HepG2 (cell line): ENCODE results near the gene SPRED2. TPM values are rescaled to one million over a fixed set of nuclear protein-coding genes. Genes with fewer than 3 reads are reported as not detected.

Experiments used
- CCDC6 ChIP-seq: sonication (generic); formaldehyde crosslinking; IDR thresholded peaks from 2 replicates; pipeline ENCODE4 v1.8.1; 2022; ENCODE audit warnings: mild to moderate bottlenecking, missing genetic modification reagents, moderate library complexity
- HNF1A ChIP-seq, 2 experiments: sonication (generic) in 1 of 2; formaldehyde crosslinking in 1 of 2; IDR thresholded peaks; 2 replicates each; pipeline versions ENCODE4 v1.4.0 to v1.6.1; 2016 to 2020; ENCODE audit warnings: borderline replicate concordance in 1 of 2, low read depth in 1 of 2, mild to moderate bottlenecking in 1 of 2, missing genetic modification reagents in 1 of 2
- HNF1B ChIP-seq: sonication (generic); formaldehyde crosslinking; IDR thresholded peaks from 2 replicates; pipeline ENCODE4 v1.5.1; 2020; ENCODE audit warnings: mild to moderate bottlenecking, moderate library complexity, missing genetic modification reagents
- REXO4 ChIP-seq: sonication (generic); formaldehyde crosslinking; IDR thresholded peaks from 2 replicates; pipeline ENCODE4 v1.8.0; 2022; ENCODE audit warnings: missing genetic modification reagents, mild to moderate bottlenecking, borderline replicate concordance
- RFX1 ChIP-seq: fragments of 450-650 bp; IDR thresholded peaks from 2 replicates; pipeline ENCODE4 v1.6.1; 2017
- SALL2 ChIP-seq: sonication (generic); formaldehyde crosslinking; IDR thresholded peaks from 2 replicates; pipeline ENCODE4 v1.8.1; 2023; ENCODE audit warnings: mild to moderate bottlenecking, missing genetic modification reagents, inconsistent platforms
- SIX4 ChIP-seq: sonication (generic); formaldehyde crosslinking; IDR thresholded peaks from 2 replicates; pipeline ENCODE4 v1.4.0; 2020; ENCODE audit warnings: missing genetic modification reagents
- SNAPC2 ChIP-seq: sonication (generic); formaldehyde crosslinking; IDR thresholded peaks from 2 replicates; pipeline ENCODE4 v1.8.1; 2022; ENCODE audit warnings: mild to moderate bottlenecking, missing genetic modification reagents
- STAG1 ChIP-seq: sonication (generic); formaldehyde crosslinking; IDR thresholded peaks from 2 replicates; pipeline ENCODE4 v1.4.0; 2020; ENCODE audit warnings: missing genetic modification reagents
- TMF1 ChIP-seq: sonication (generic); formaldehyde crosslinking; IDR thresholded peaks from 2 replicates; pipeline ENCODE4 v1.8.1; 2022; ENCODE audit warnings: low read depth, missing genetic modification reagents
- TOE1 ChIP-seq: sonication (generic); formaldehyde crosslinking; IDR thresholded peaks from 2 replicates; pipeline ENCODE4 v1.4.0; 2020; ENCODE audit warnings: mild to moderate bottlenecking, missing genetic modification reagents
- ZNF260 ChIP-seq: sonication (generic); formaldehyde crosslinking; IDR thresholded peaks from 2 replicates; pipeline ENCODE4 v1.4.0; 2020; ENCODE audit warnings: missing genetic modification reagents, low read depth, mild to moderate bottlenecking, borderline replicate concordance
- ZNF484 ChIP-seq: sonication (generic); formaldehyde crosslinking; IDR thresholded peaks from 2 replicates; pipeline ENCODE4 v1.5.1; 2020; ENCODE audit warnings: mild to moderate bottlenecking, low read depth, missing genetic modification reagents, borderline replicate concordance
- ZNF580 ChIP-seq: IDR thresholded peaks from 2 replicates; pipeline ENCODE4 v1.6.1; 2016; ENCODE audit warnings: low read depth, borderline replicate concordance
- ZNF674 ChIP-seq: sonication (generic); formaldehyde crosslinking; IDR thresholded peaks from 2 replicates; pipeline ENCODE4 v1.5.0; 2020; ENCODE audit warnings: low read depth, mild to moderate bottlenecking, missing genetic modification reagents
- ZNF7 ChIP-seq: IDR thresholded peaks from 2 replicates; pipeline ENCODE4 v1.6.1; 2016; ENCODE audit warnings: missing biosample characterization, missing genetic modification reagents
- polyA plus RNA-seq, 8 experiments: library from polyadenylated mRNA; depleted of rRNA in 3 of 8; stranded (reverse) in 7 of 8; unstranded in 1 of 8; fragments of >200 nt; fragmentation: Illumina TruSeq in 4 of 8; extraction: Trizol in 4 of 8; gene quantifications; 2 replicates each; pipeline versions ENCODE4 v1.2.1 to v1.2.3, GENCODE V29; 2011 to 2016; ENCODE audit warnings: low read depth in 4 of 8, missing spikeins in 1 of 8, mixed read lengths in 1 of 8; ENCODE audit not compliant: insufficient read depth in 1 of 8
- total RNA-seq, 5 experiments: library from RNA; depleted of rRNA; stranded (reverse); fragments of >200 nt; fragmentation: Illumina TruSeq; extraction: Trizol; gene quantifications; 2 replicates each; pipeline ENCODE4 v1.2.3, GENCODE V29; 2016; ENCODE audit warnings: low read depth in 1 of 5
- TF ChIP-seq, protein P1 (sequence below): sonication (generic); formaldehyde crosslinking; IDR thresholded peaks from 2 replicates; pipeline ENCODE4 v1.5.1; 2020; ENCODE audit warnings: mild to moderate bottlenecking, missing genetic modification reagents
- TF ChIP-seq, protein P2 (sequence below): sonication (generic); formaldehyde crosslinking; IDR thresholded peaks from 2 replicates; pipeline ENCODE4 v1.4.0; 2020; ENCODE audit warnings: missing genetic modification reagents

The SPRED2 gene
- total and polyA plus RNA-seq, 2 of the 13 experiments (the other 11 are each of a cell fraction or from before 2014, with no cell fraction given), result 13.0 to 37.0 TPM

DNA sequence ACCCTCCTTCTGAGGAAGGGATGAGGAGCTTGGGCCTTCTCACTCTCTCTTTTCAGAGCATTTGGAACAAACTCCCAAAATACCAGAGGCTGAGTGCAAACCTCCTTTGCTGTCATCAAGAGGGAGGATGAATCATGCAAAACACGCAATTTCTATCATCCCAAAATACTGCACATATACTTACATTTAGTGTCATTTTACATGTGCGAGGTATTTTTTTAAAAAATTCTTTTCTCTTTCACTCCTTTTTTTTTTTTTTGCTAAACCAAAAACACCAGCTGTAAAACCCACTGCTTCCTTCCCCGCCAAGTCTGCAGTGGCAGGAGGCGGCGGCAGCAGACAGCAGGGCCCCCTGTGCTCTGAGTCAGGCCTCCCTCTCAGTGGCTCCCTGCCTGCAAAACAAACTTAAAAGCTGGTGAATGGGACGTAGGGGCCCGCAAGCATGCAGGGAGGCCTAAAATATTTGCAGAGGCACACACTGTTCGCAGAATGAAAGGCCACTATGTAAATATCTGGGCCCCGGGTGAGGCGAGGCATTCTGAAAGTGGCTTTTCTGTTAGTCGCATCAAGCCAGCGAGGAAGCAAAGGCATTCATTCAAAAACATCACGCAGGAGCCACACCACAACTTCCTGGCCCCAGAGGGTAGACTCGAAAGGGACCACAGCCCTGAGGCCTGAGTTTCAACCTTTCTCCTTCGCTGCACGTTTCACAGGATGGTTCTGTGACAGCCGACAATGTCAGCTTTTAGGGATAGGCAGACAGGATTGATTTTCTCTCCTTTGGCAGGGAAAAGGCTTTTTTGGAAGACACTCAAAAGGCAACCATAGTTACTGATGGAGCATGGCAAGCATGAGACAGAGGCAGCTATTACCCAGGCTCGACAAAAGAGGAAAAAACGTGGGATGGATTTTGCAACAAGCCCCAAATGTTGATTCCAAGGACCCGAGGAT is 131.4 kb downstream of the SPRED2 start (continued):
- TF ChIP-seq, protein P1, sequence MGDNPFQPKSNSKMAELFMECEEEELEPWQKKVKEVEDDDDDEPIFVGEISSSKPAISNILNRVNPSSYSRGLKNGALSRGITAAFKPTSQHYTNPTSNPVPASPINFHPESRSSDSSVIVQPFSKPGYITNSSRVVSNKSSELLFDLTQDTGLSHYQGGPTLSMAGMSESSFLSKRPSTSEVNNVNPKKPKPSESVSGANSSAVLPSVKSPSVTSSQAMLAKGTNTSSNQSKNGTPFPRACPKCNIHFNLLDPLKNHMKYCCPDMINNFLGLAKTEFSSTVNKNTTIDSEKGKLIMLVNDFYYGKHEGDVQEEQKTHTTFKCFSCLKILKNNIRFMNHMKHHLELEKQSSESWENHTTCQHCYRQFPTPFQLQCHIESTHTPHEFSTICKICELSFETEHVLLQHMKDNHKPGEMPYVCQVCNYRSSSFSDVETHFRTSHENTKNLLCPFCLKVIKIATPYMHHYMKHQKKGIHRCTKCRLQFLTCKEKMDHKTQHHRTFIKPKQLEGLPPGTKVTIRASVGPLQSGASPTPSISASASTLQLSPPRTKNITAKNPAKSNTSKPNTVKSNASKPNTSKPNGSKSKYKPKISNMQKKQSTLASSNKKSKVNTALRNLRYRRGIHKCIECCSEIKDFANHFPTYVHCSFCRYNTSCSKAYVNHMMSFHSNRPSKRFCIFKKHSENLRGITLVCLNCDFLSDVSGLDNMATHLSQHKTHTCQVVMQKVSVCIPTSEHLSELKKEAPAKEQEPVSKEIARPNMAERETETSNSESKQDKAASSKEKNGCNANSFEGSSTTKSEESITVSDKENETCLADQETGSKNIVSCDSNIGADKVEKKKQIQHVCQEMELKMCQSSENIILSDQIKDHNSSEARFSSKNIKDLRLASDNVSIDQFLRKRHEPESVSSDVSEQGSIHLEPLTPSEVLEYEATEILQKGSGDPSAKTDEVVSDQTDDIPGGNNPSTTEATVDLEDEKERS (CRISPR knock-in tag), result no peak
- TF ChIP-seq ZNF674 (CRISPR knock-in tag), result no peak
- TF ChIP-seq HNF1B, result no peak
- TF ChIP-seq SIX4, result no peak
- peak; percentile 19; the same call in 1 of the 2 replicates for TF ChIP-seq HNF1A (IDR thresholded peaks at IDR 0.05; ENCODE audit: low read depth)
- peak; percentile 80; the same call in 1 of the 2 replicates for TF ChIP-seq HNF1A (CRISPR knock-in tag; IDR thresholded peaks at IDR 0.05; ENCODE audit: borderline replicate concordance)
- TF ChIP-seq TOE1 (CRISPR knock-in tag), result no peak
- no peak for TF ChIP-seq ZNF580 (CRISPR knock-in tag)
- TF ChIP-seq ZNF260, result no peak
- TF ChIP-seq ZNF484 (CRISPR knock-in tag), result no peak
- peak; percentile 74; the same call in 1 of the 2 replicates for TF ChIP-seq ZNF7 (CRISPR knock-in tag)
- peak; percentile 64 for TF ChIP-seq SALL2 (CRISPR knock-in tag)
- peak; percentile 24; the same call in 1 of the 2 replicates for TF ChIP-seq STAG1 (CRISPR knock-in tag)
- TF ChIP-seq CCDC6 (CRISPR knock-in tag), result peak; percentile 95; the same call in 1 of the 2 replicates
- TF ChIP-seq REXO4 (CRISPR knock-in tag), result no peak
- TF ChIP-seq SNAPC2 (CRISPR knock-in tag), result no peak
- TF ChIP-seq RFX1, result no peak
- TF ChIP-seq TMF1, result no peak
- TF ChIP-seq, protein P2, sequence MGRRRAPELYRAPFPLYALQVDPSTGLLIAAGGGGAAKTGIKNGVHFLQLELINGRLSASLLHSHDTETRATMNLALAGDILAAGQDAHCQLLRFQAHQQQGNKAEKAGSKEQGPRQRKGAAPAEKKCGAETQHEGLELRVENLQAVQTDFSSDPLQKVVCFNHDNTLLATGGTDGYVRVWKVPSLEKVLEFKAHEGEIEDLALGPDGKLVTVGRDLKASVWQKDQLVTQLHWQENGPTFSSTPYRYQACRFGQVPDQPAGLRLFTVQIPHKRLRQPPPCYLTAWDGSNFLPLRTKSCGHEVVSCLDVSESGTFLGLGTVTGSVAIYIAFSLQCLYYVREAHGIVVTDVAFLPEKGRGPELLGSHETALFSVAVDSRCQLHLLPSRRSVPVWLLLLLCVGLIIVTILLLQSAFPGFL (CRISPR knock-in tag), result no peak
